ENCODE data around the gene NRM.

DNA sequence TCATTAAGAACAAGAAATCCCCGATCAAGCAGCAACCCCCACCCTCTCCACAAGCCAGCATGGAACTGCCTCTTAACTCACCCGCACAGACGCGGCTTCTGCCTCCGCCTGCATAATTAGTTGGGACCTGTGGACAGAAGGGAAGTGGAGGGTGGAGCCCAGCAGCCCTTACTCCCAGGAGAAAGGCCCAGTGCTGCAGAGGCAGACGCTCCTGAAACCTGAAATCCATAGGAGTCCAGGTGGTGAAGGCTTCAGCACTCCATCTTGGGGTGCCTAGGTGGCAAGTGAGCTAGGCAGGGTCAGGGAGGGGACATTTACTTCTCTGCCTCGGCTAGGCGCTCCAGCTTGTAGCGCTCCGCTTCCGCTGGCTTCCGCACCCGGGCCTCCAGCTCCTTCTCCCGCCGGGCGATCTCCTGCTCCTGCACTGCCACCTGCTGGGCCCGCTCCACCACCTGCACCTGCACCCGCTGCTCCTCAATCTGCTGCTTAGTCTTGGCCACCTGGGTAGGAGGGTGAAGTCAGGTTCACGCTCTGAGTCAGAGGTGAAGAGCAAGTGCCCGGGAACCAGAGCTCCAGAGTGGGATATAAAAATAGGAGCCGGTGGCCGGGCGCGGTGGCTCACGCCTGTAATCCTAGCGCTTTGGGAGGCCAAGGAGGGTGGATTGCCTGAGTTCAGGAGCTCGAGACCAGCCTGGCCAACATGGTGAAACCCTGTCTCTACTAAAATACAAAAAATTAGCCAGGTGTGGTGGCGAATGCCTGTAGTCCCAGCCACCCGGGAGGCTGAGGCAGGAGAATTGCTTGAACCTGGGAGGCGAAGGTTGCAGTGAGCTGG is 40.0 kb upstream of the NRM start:
- no peak for TF ChIP-seq POLR2AphosphoS5 (IDR thresholded peaks at IDR 0.05; ENCODE audit: low read depth, low read length)
- TF ChIP-seq POLR2A (IDR thresholded peaks at IDR 0.05; ENCODE audit: low read depth, low read length): no peak
